Activated gamma-delta T cell treated with anti-CD3 and anti-CD28 coated beads, Interleukin-2, amount 50 U/mL, for 16 hours (primary cell): Measurements from ENCODE around the gene LBHD2.

Source experiments
- DNase-seq: peaks from one replicate; pipeline ENCODE4 v3.0.0-alpha.2; 2020; ENCODE audit warnings: low read depth

Gene LBHD2

DNA sequence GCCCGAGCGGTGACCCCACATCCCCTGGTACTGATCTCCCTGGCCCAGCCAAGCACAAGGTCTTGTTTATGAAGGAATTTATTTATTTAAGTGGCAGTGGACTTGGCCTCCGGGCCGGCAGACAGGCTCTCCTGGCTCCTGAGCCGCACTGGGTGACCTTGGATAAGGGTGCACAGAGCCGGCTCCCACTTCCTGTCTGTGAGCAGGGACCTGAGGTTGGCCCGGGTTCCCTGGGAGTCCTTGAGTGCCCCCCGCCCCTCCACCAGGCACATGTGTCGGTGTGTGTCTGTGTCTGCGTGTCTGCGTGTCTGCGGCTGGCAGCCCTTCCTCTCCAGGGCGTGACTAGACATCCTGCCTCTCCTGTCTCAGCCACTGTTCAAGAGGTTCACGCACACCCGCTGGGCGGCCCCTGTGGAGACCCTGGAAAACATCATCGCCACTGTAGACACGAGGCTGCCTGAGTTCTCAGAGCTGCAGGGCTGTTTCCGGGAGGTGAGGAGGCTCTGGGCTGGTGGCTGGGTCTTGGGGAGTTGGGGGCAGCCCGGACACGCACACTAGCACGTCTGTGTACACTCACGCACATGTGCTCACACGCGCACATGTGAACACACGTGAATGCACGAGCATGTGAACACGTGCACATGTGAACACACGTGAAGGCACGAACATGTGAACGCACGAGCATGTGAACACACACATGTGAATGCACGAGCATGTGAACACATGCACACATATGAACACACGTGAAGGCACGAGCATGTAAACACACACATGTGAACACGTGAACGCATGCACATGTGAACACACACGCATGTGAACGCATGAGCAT, 48.6 kb downstream of the LBHD2 start:
- no peak for DNase-seq

DNA sequence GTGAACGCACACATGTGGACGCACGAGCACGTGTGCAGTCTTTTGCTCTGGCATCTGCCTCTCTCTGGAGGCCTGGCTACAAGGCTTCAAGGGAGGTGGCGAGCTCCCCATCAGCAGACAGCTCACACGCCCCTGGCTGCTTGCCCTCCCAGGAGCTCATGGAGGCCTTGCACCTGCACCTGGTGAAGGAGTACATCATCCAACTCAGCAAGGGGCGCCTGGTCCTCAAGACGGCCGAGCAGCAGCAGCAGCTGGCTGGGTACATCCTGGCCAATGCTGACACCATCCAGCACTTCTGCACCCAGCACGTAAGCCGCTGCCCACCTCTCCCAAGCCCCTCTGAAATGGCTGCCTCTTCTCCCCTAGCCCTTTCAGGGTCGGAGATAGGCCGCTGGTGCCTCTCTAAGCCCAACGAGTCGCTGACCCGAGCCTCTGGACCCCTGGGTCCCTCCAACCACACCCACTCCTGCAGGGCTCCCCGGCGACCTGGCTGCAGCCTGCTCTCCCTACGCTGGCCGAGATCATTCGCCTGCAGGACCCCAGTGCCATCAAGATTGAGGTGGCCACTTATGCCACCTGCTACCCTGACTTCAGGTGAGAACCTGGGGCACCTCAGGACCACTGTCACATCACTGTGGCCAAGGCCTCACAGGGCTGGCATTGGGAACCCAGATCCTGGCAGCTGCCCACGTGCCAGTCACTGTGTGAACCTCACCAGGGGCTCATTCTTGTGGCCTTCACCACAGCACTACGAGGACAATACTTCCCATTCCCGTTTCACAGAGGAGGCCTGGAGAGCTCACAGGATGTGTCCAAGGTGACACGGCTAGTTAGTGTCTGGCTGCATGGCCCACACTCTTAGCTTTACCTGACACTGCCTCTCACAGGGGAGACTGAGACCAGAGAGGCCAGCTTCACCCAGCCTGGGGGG, 49.5 kb downstream of the LBHD2 start:
- DNase-seq: no peak

DNA sequence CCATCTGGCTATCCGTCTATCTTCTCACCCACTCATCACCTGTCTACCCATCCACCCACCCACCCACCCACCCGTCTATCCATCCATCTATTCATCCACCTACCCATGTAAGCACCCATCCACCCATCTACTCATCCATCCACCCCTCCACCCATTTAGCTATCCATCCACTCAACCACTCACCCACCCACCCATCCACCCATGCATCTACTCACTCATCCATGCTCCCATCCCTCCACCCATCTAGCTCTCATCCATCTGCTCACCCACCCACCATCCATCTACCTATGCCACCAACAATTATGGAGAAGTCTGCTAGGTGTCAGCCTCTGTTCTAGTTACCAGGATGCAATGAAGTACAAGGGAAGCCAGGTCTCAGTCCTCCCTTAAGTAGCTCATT, 50.4 kb downstream of the LBHD2 start:
- no peak for DNase-seq

DNA sequence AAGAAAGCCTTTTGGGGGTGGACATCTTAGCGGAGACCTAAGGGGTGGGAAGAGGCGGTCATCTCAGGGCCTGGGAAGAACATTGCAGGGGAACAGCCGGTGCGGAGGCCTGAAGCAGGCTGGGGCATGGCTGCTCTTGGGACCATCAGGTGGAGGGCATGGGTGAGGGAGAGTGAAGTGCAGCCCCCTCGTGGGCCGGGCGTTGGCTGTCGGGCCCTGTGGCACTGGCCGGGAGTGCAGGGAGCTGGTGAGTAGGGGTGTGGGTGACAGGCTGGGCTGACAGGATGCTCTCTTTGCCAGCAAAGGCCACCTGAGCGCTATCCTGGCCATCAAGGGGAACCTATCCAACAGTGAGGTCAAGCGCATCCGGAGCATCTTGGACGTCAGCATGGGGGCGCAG, 50.9 kb downstream of the LBHD2 start:
- no peak for DNase-seq

DNA sequence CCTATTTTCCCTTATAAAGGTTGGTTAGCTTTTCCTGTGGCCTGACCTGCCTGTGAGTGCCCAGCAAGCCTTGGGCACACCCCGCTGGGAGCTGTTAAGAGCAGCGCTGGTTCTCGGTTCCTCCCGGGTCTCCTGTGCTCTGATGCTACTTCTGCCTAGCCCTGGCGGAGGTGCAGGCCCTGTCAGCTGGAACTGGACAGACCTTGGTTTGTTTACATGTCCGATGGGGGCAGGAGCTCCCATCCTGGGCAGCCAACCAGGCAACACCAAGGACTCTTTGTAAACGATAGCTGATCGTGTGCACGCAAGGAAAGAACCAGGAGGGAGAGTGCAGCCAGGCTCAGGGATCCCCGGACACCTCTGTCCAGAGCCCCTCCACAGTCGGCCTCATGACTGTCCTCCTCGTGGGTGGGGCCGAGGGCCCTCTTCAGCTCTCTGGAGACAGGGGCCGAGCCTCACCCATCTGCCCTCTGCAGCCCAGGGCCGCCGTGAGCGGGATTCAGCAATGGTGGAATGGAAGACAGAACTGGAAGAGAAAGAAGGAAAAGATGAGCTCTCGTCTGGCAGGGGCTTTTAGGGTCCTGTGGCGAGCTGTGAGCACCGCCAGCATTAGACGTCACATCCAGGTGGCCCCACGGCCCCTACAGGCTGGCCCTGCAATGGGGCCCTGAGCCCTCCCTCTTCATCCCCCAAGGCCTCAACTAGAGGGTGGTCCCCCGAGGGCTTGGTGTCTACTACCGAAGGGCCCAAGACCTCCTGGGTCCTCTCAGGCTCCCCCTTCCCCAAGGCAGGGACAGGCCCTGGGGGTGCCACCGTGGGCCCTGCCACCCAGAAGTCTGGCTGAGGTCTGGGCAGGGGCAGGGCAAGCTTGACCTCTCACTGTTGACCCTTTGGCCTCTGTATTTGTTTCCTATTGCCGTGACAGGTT, 51.6 kb downstream of the LBHD2 start:
- no peak for DNase-seq

DNA sequence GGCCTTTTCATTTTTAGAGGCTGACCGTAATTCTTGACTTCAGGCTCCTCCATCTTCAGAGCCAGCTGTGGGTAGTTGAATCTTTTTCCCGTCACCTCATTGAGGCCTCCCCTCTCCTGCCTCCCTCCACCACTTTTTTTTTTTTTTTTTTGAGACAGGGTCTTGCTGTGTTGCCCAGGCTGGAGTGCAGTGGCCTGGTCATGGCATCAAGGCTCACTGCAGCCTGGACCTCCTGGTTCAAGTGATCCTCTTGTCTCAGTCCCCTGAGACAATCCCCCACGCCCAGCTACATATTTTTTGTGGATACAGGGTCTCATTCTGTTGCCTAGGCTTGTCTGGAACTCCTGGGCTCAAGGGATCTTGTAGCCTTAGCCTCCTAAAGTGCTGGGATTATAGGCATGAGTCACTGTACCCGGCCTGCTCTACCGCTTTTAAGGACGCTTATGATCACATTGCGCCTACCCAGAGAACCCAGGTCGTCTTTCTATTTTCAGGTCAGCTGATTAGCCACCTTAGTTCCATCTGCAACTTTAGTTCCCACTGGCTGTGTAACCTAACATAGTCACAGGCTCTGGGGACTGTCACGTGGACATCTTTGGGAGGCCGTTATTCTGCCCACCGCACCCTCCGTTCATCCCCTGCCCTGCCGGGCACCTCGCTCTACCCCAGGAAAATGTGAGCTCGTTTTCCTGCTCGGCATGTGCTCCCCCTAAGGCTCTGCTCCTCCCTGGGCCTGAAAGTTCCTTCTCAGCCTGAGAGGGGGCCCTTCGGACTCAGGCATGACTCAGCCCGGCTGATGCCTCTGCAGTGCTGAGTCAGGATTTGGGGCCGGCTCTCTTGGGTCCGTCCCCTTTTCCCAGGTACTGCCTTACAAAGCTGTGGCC, 52.6 kb downstream of the LBHD2 start:
- DNase-seq: no peak

DNA sequence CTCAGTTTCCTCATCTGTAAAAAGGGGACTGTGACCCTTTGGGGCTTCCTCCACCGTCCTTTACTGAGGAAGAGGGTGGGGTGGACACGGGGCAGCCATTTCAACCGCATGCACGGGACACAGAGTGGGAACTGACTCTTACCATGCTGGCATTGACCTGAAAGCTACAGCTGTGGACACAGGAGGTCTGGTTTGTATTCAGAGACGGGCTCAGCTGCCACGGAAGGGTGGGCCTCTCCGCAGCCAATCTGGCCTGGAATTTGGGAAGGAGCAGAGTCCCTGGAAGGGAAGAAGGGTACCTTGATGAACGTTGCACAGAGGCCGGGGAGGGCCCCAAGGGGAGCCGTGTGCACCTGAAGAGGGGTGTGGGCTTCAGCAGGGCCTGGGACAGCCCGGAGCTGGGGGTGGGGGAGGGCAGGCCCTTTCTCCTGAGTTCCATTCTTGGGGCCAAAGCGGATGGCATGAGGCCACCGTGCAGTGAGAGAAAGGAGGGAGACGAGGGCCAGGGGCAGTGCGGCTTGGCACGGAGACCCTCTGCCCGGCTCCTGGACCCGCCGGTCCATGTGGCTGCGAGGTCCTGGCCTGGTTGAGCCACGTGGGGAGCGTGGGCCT, 53.8 kb downstream of the LBHD2 start:
- no peak for DNase-seq

DNA sequence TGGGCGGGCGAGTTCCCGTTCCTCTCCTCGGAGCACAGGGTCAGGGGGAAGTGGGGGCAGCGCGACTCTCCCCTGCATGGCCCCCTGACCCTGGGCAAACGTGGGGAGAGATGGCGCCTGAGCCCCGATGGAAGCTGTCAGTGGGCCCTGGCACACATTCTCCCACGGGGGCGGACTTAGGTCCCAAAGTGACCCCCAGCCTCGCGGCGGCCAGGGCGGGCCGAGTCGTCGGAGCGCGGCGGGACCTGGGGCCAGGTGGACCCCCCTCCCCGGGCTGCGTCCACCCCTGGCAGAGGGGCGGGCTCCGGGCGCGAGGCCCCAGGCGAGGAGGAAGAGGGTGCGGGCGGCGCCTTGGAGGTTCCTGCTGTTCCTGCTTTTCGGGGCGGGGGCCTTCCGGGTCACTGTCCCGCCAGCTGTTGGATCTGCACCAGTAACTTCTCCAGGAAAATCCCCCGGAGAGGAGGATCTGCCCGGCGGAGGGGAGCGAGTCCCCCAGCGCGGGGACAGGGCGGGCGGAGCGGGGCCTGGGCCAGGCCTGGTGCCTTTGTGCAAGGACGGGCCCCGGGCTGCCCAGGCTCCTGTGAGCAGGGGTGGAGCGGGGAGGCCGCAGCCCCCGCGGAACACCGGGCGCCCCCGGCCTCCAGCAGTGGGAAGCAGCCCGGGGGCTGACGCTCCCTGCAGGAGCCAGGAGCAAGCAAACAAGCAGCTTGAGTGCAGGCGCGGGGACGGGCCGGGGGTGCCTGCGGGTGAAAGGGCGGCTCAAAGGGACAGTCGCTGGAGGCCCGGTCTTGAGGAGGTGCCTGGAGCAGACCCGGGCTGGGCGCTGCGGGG, 54.5 kb downstream of the LBHD2 start:
- DNase-seq: no peak

DNA sequence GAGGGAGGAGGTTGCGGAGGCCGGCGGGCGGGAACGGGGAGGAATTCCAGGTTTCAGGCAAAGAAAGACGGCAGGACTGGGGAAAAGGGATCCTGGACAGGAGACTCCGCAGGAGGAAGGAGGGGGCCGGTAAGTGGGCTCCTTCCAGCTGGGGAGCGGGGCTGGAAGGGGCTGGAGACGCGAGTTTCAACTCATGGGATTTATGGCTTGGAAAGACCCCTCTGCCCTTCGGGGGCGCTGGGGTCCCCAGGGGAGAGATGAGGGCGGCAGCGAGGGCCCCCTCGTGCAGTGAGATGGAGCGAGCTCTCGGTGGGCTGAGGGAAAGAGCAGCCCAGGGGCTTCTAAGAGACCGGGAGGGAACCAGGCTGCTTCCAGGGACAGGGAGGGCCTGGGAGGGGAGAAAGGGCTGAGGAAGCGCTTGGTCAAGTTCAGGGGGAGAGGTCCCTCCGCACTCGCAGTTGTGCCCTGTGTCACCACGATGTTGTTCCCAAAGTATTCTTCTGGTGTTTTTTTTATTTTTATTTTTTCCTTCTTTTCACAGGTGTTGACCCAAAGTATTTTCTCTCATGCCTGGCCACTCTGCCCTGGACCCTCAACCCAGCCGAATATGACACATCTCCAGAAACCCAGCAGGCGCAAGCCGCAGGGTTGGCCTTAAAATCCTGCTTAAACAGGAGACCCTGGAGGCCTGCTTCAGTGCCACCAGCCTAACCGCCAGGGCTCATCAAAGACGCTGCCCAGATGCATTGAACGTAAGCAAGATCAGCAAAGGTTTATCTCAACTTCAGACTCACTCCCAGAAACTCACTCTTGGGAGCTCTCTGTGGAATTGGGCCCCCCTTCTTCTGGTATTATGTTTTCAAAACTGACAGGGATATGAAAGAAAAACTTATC, 55.4 kb downstream of the LBHD2 start:
- DNase-seq: no peak
